Common myeloid progenitor, CD34-positive (primary cell): ENCODE measurements around the gene TMPRSS6.

ENCODE experiments used
- CTCF ChIA-PET: fragments of 350-600 bp; sonication (Branson Sonifier 250); formaldehyde crosslinking; loops from one replicate; lab custom pipeline; 2021; ENCODE audit warnings: antibody characterized with exemption; lab: Charles Lee
- POLR2A ChIA-PET: fragments of 350-600 bp; sonication (Branson Sonifier 250); formaldehyde crosslinking; loops from one replicate; lab custom pipeline; 2021; ENCODE audit warnings: antibody characterized with exemption; lab: Charles Lee
- DNase-seq, 3 donors: peaks; one replicate each; pipeline versions ENCODE4 v3.0.0 to v3.0.0-alpha.2; 2013
- H3K27ac ChIP-seq, 2 experiments: 1 replicate in 1 of 2; 2 replicates in 1 of 2; pipeline ENCODE4 v1.7.0; 2013; ENCODE audit warnings: inconsistent platforms in 2 of 2, low read length in 2 of 2, mild to moderate bottlenecking in 2 of 2, low read depth in 1 of 2, moderate library complexity in 1 of 2; ENCODE audit not compliant: severe bottlenecking in 2 of 2, insufficient read depth in 1 of 2, poor library complexity in 1 of 2
- H3K27me3 ChIP-seq, 5 experiments: replicated peaks in 2 of 5; 1 replicate in 3 of 5; 2 replicates in 2 of 5; pipeline versions ENCODE4 v1.6.1 to v1.7.0; 2013; ENCODE audit warnings: low read length in 4 of 5, mild to moderate bottlenecking in 2 of 5, moderate library complexity in 2 of 5, inconsistent platforms in 1 of 5; ENCODE audit not compliant: insufficient read depth in 5 of 5, control insufficient read depth in 4 of 5
- H3K36me3 ChIP-seq, 4 experiments: 1 replicate in 2 of 4; 2 replicates in 2 of 4; pipeline versions ENCODE4 v1.6.1 to v1.7.0; 2013; ENCODE audit warnings: low read length in 3 of 4, control low read depth in 1 of 4, mild to moderate bottlenecking in 1 of 4; ENCODE audit not compliant: control insufficient read depth in 4 of 4, insufficient read depth in 4 of 4
- H3K4me1 ChIP-seq, 4 experiments: 1 replicate in 3 of 4; 2 replicates in 1 of 4; pipeline versions ENCODE4 v1.6.1 to v1.7.1; 2013; ENCODE audit warnings: low read length in 3 of 4, mild to moderate bottlenecking in 3 of 4, control low read depth in 1 of 4, inconsistent platforms in 1 of 4, moderate library complexity in 1 of 4; ENCODE audit not compliant: control insufficient read depth in 4 of 4, insufficient read depth in 4 of 4; ENCODE audit errors: control extremely low read depth in 1 of 4
- H3K4me3 ChIP-seq, 7 experiments: 1 replicate in 4 of 7; 2 replicates in 3 of 7; pipeline versions ENCODE4 v1.5.1 to v1.7.0; 2013; ENCODE audit warnings: mild to moderate bottlenecking in 7 of 7, low read length in 6 of 7, moderate library complexity in 6 of 7, inconsistent platforms in 2 of 7, low read depth in 2 of 7, control low read depth in 1 of 7; ENCODE audit not compliant: insufficient read depth in 4 of 7, control insufficient read depth in 1 of 7; ENCODE audit errors: extremely low read depth in 1 of 7
- H3K9me3 ChIP-seq, 5 experiments: 1 replicate in 4 of 5; 2 replicates in 1 of 5; pipeline versions ENCODE4 v1.6.1 to v1.7.1; 2013; ENCODE audit warnings: low read length in 4 of 5, mild to moderate bottlenecking in 2 of 5, inconsistent platforms in 1 of 5, low read depth in 1 of 5, moderate library complexity in 1 of 5; ENCODE audit not compliant: control insufficient read depth in 4 of 5, insufficient read depth in 2 of 5; ENCODE audit errors: control extremely low read depth in 1 of 5
- WGBS: methylation state at CpG from one replicate; pipeline ENCODE4 v1.1.5; 2013; ENCODE audit not compliant: insufficient coverage; 5-methylcytosine and 5-hydroxymethylcytosine counted together

The TMPRSS6 gene

DNA sequence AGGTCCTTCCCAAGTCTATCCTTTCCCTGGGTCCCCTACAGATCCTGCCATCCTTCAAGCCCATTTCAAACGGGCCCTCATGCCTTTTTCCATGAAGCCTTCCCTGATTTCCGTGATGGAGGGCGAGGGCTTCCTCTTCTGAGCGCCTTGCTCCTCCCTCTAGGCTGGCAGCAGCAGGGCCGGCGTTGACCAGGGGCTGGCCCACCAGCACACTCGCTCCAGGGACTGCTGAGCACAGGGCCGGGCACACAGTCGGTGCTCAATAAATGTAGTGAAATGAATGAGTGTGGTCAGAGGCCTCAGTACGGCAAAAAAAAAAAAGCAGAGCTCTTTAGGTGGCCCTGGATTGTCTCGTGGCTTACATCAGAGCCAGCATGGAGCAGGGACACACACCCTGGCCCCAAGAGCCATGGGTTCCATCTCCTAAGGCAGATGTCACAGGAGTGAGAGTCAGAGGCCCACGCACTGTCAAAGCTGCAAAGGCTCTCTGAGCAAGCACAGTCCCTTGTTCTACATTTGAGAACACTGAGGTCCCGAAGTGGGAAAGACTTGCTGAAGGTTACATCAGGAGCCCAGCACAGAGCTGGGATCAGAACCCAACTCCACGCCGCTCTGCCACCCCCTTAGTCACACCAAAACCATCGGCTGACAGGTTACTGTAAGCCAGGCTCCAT lies 37.1 kb upstream of the TMPRSS6 start:
- Histone ChIP-seq H3K27ac (no peak overlapping the region), H3K36me3 (no peaks in the 10 kb centered on the region), H3K27me3 (peaks cover 0 to 4% (median 2%) of the 10 kb centered on the region in 5 experiments), H3K9me3 (peaks cover 0 to under 1% (median 0%) of the 10 kb centered on the region in 5 experiments), H3K4me1 (peaks cover 0 to 15% (median 8%) of the 10 kb centered on the region in 4 experiments), H3K4me3 (no peak overlapping the region)
- no peak for DNase-seq
- ChIA-PET POLR2A (no interaction called here), CTCF (interaction anchor here (2.1 kb wide), 1 partner anchor 55 kb away, joined by 4 read pairs; no protein-coding TSS in a partner anchor)
- WGBS: 93% methylated on average over 11 of the region's 16 CpGs

DNA sequence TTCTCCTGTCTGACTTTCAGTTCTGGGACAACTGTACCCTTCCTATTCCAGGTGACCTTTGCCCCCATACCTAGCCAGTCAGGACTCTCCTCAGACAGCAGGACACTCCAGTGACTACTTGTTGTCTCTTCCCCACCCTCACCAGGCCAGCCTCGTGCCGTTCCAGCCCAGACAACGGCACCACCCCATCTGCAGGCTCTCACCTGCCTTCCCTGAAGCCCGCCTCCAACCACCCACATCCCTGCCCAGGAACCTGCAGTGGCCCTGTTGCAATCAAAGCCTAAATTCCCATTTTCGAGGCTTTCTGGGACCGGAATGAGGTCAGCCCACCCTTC lies 36.5 kb upstream of the TMPRSS6 start:
- H3K36me3 ChIP-seq: no peaks in the 10 kb centered on the region
- DNase-seq: no peak
- POLR2A ChIA-PET: no interaction called here
- no peak overlapping the region for H3K4me3 ChIP-seq
- WGBS: 86% methylated on average over 6 of the region's 6 CpGs
- H3K9me3 ChIP-seq: no peaks in the 10 kb centered on the region
- peaks cover 0 to 4% (median 2%) of the 10 kb centered on the region in 5 experiments for H3K27me3 ChIP-seq
- H3K4me1 ChIP-seq: peaks cover 0 to 15% (median 8%) of the 10 kb centered on the region in 4 experiments
- CTCF ChIA-PET: interaction anchor here (1.3 to 2.1 kb wide), 3 partner anchors 28 to 101 kb away, joined by 3 to 4 read pairs (median 3); no protein-coding TSS in a partner anchor
- H3K27ac ChIP-seq: no peak overlapping the region

DNA sequence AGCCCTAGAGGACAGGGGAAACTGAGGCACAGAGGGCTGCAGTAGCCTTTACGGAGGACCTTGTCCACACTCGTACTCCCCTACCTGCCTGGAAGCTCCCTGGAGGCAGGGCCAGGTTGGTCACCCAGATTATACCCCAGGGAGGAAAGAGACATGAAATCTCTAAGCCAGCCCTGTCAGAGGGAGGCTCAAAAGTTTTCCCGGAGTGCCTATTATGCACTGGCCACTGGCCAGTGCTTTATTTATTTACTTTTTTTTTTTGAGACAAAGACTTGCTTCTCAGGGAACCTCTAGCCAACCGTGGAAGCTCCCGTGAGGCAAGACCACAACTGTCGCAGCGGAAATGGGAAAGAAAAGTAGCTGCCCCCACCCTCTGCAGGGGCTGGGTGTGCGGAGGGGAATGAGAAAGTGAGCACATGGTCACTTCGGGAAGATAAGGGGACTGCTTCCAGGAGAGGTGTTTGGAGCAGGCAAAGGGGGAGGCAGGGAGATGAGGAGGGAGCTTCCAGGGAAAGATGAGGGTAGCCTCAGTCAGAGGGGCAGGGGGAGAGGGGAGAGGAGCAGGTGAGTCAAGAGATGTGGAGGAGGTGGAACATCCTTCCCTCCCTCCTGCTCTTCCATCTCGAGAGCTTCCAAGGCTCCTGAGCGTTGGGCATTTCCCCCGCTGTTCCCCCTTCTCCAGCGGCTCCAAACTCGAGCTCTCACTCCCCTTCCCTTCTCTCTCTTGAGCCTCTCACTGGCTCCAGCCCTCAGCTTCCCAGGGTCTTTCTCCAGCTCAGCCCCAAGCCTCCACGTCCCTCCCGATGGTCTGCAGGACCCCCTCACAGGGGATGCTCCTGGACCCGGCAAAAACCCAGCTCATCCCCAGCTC lies 35.9 kb upstream of the TMPRSS6 start:
- no peak for DNase-seq
- ChIA-PET POLR2A (no interaction called here), CTCF (interaction anchor here (1.3 to 2.1 kb wide), 3 partner anchors 29 to 100 kb away, joined by 3 to 4 read pairs (median 3); no protein-coding TSS in a partner anchor)
- H3K27ac ChIP-seq: no peak overlapping the region
- WGBS: 62% methylated on average over 16 of the region's 17 CpGs
- H3K4me1 ChIP-seq: peaks cover 0 to 15% (median 8%) of the 10 kb centered on the region in 4 experiments
- H3K4me3 ChIP-seq: no peak overlapping the region
- no peaks in the 10 kb centered on the region for H3K36me3 ChIP-seq
- H3K9me3 ChIP-seq: no peaks in the 10 kb centered on the region
- peaks cover 0 to 4% (median 2%) of the 10 kb centered on the region in 5 experiments for H3K27me3 ChIP-seq

DNA sequence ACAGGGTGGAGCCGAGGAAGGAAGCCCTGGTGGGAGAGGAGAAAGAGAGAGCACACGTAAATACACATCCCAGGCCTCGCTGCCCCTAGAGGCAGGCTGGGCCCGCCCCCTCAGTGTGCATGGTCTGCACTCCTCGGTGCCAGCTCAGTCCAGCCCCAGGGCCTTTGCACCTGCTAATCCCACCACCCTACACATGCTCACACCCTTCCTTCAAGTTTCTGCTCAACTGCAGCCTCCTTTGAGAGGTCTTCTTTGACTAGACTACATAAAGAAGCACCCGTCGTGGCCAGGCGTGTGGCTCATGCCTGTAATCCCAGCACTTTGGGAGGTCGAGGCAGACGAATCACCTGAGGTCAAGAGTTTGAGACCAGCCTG lies 34.7 kb upstream of the TMPRSS6 start:
- CTCF ChIA-PET: interaction anchor here (2.1 kb wide), 1 partner anchor 57 kb away, joined by 4 read pairs; no protein-coding TSS in a partner anchor
- no peak overlapping the region for H3K4me3 ChIP-seq
- no peak for DNase-seq
- peaks cover 0 to 4% (median 2%) of the 10 kb centered on the region in 5 experiments for H3K27me3 ChIP-seq
- no peaks in the 10 kb centered on the region for H3K9me3 ChIP-seq
- H3K27ac ChIP-seq: no peak overlapping the region
- peaks cover 0 to 5% (median 0%) of the 10 kb centered on the region in 4 experiments for H3K4me1 ChIP-seq
- POLR2A ChIA-PET: no interaction called here
- no peaks in the 10 kb centered on the region for H3K36me3 ChIP-seq
- 100% methylated on average over 4 of the region's 10 CpGs for WGBS

DNA sequence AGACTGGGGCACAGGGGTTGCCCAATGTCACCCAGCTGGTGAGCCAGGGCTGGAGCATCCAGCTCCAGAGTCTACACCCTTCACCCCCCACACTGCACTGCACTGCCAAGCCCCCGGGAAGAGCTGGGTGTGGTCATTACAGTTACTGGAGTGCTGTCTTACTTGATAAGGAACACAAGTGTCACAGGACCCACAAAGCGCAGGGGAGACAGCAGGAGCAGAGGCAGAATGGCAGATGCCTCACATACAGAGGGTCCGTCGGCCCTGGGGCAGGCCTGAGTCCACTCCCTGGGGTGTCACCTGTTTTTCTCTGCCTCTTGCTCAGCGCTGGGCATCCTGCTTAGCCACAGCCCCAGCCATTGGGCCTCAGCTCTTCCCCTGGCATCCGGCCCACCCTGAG lies 32.5 kb upstream of the TMPRSS6 start:
- Histone ChIP-seq H3K36me3 (no peaks in the 10 kb centered on the region), H3K4me1 (peaks cover 0 to 3% (median 0%) of the 10 kb centered on the region in 4 experiments)

DNA sequence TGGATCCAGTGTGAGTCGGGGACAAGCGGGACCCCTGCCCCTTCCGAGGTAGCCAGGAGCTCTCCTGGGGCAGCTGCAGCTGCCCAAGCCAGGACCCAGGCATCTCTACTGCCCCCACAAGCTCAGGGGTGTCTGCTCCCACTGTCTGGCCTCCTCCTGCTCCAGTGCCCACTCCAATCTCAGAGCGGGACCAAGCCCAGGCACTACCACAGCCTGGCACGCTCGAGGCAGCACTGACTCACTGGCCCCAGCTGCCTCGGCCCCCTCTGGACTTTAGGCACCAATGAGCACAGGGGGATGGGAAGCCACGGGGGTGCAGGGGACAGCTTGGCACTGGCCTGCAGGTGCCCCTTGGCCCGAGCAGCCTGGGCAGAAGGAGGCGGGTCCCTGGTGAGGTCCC lies 32.0 kb upstream of the TMPRSS6 start:
- no peak overlapping the region for H3K27ac ChIP-seq
- no peak for DNase-seq
- CTCF ChIA-PET: interaction anchor here (1.0 to 1.6 kb wide), 3 partner anchors 17 to 67 kb away, joined by 3 to 6 read pairs (median 4); no protein-coding TSS in a partner anchor
- H3K9me3 ChIP-seq: no peaks in the 10 kb centered on the region
- no peaks in the 10 kb centered on the region for H3K36me3 ChIP-seq
- H3K4me3 ChIP-seq: no peak overlapping the region
- POLR2A ChIA-PET: interaction anchor here (1.0 kb wide), 1 partner anchor 28 kb away, joined by 3 read pairs; no protein-coding TSS in a partner anchor
- WGBS: 93% methylated on average over 7 of the region's 10 CpGs
- H3K4me1 ChIP-seq: peaks cover 0 to 3% (median 0%) of the 10 kb centered on the region in 4 experiments
- peaks cover 0 to 4% (median 2%) of the 10 kb centered on the region in 5 experiments for H3K27me3 ChIP-seq

More for the DNA sequence above, 32.5 kb upstream of the TMPRSS6 start:
- no peak for DNase-seq
- 94% methylated on average over 6 of the region's 6 CpGs for WGBS
- peaks cover 0 to 4% (median 2%) of the 10 kb centered on the region in 5 experiments for H3K27me3 ChIP-seq
- no peak overlapping the region for H3K4me3 ChIP-seq
- H3K9me3 ChIP-seq: no peaks in the 10 kb centered on the region
- no peak overlapping the region for H3K27ac ChIP-seq
- ChIA-PET CTCF (interaction anchor here (1.0 to 1.6 kb wide), 3 partner anchors 18 to 20 kb away, joined by 3 to 6 read pairs (median 4); no protein-coding TSS in a partner anchor), POLR2A (interaction anchor here (1.0 kb wide), 1 partner anchor 28 kb away, joined by 3 read pairs; no protein-coding TSS in a partner anchor)
